HepG2 (cell line): ENCODE results near the gene LIG4. TPM values are rescaled to one million over a fixed set of nuclear protein-coding genes. Genes with fewer than 3 reads are reported as not detected.

Source experiments
- FOXP4 ChIP-seq: sonication (generic); formaldehyde crosslinking; IDR thresholded peaks from 2 replicates; pipeline ENCODE4 v1.4.0; 2020; ENCODE audit warnings: missing genetic modification reagents
- IKZF5 ChIP-seq: IDR thresholded peaks from 2 replicates; pipeline ENCODE4 v1.6.1; 2018; ENCODE audit warnings: missing genetic modification reagents, mild to moderate bottlenecking, missing compliant biosample characterization
- MLLT10 ChIP-seq: sonication (generic); formaldehyde crosslinking; IDR thresholded peaks from 2 replicates; pipeline ENCODE4 v1.4.0; 2020; ENCODE audit warnings: missing genetic modification reagents
- MXI1 ChIP-seq: IDR thresholded peaks from 3 replicates; pipeline ENCODE4 v1.6.1; 2012; ENCODE audit warnings: low read depth, low read length, inconsistent platforms, borderline replicate concordance
- NR2F1 ChIP-seq, 2 experiments: fragments of 450-650 bp in 1 of 2; formaldehyde crosslinking in 1 of 2; IDR thresholded peaks; 2 replicates each; pipeline versions ENCODE4 v1.5.0 to v1.6.1; 2016 to 2020; ENCODE audit warnings: mild to moderate bottlenecking in 1 of 2, missing compliant biosample characterization in 1 of 2, missing genetic modification reagents in 1 of 2, moderate library complexity in 1 of 2
- STAG1 ChIP-seq: sonication (generic); formaldehyde crosslinking; IDR thresholded peaks from 2 replicates; pipeline ENCODE4 v1.4.0; 2020; ENCODE audit warnings: missing genetic modification reagents
- TAF1 ChIP-seq: sonication (generic); formaldehyde crosslinking; IDR thresholded peaks from 2 replicates; pipeline ENCODE4 v1.4.0; 2020; ENCODE audit warnings: missing genetic modification reagents
- TRAFD1 ChIP-seq: sonication (generic); formaldehyde crosslinking; IDR thresholded peaks from 2 replicates; pipeline ENCODE4 v1.5.1; 2020; ENCODE audit warnings: missing genetic modification reagents, mild to moderate bottlenecking, borderline replicate concordance
- U2AF1 ChIP-seq: fragments of 200-400 bp; formaldehyde crosslinking; optimal IDR thresholded peaks from 2 replicates; pipeline ENCODE3; 2017; ENCODE audit warnings: mild to moderate bottlenecking, low read depth, low read length
- ZBTB21 ChIP-seq: sonication (generic); formaldehyde crosslinking; IDR thresholded peaks from 2 replicates; pipeline ENCODE4 v1.4.0; 2020; ENCODE audit warnings: missing genetic modification reagents
- ZBTB40 ChIP-seq, 2 experiments: fragments of 450-650 bp in 1 of 2; sonication (generic) in 1 of 2; formaldehyde crosslinking in 1 of 2; IDR thresholded peaks; 2 replicates each; pipeline versions ENCODE4 v1.6.1 to v1.8.0; 2016 to 2022; ENCODE audit warnings: antibody characterized with exemption in 1 of 2, mild to moderate bottlenecking in 1 of 2, missing genetic modification reagents in 1 of 2
- ZNF619 ChIP-seq: sonication (generic); formaldehyde crosslinking; IDR thresholded peaks from 2 replicates; pipeline ENCODE4 v1.4.0; 2020; ENCODE audit warnings: mild to moderate bottlenecking, missing genetic modification reagents
- ZNF724P ChIP-seq: sonication (generic); formaldehyde crosslinking; IDR thresholded peaks from 2 replicates; pipeline ENCODE4 v1.8.0; 2022; ENCODE audit warnings: missing genetic modification reagents, borderline replicate concordance
- polyA plus RNA-seq, 8 experiments: library from polyadenylated mRNA; depleted of rRNA in 3 of 8; stranded (reverse) in 7 of 8; unstranded in 1 of 8; fragments of >200 nt; fragmentation: Illumina TruSeq in 4 of 8; extraction: Trizol in 4 of 8; gene quantifications; 2 replicates each; pipeline versions ENCODE4 v1.2.1 to v1.2.3, GENCODE V29; 2011 to 2016; ENCODE audit warnings: low read depth in 4 of 8, missing spikeins in 1 of 8, mixed read lengths in 1 of 8; ENCODE audit not compliant: insufficient read depth in 1 of 8
- total RNA-seq, 5 experiments: library from RNA; depleted of rRNA; stranded (reverse); fragments of >200 nt; fragmentation: Illumina TruSeq; extraction: Trizol; gene quantifications; 2 replicates each; pipeline ENCODE4 v1.2.3, GENCODE V29; 2016; ENCODE audit warnings: low read depth in 1 of 5

LIG4 gene
- total and polyA plus RNA-seq, 2 of the 13 experiments (the other 11 are each of a cell fraction or from before 2014, with no cell fraction given), result 4.0 to 4.5 TPM

- TF ChIP-seq IKZF5 (CRISPR knock-in tag) (peak; percentile 81), ZNF619 (CRISPR knock-in tag) (peak; percentile 70), TAF1 (CRISPR knock-in tag) (peak; percentile 89), ZBTB21 (0 out of 2 replicates have a peak, but pooled peaks have one; percentile 27), MXI1 (peak; percentile 64; the same call in 1 of the 3 replicates), U2AF1 (no peak), FOXP4 (0 out of 2 replicates have a peak, but pooled peaks have one; percentile 16), MLLT10 (no peak), TRAFD1 (CRISPR knock-in tag) (no peak), STAG1 (CRISPR knock-in tag) (no peak), ZNF724P (peak; percentile 63; the same call in 1 of the 2 replicates), ZBTB40 (IDR thresholded peaks at IDR 0.05) (peak; percentile 74), ZBTB40 (CRISPR knock-in tag; IDR thresholded peaks at IDR 0.05) (peak; percentile 80; the same call in 1 of the 2 replicates), NR2F1 (CRISPR knock-in tag; IDR thresholded peaks at IDR 0.05) (no peak)
Measured at GRCh38 chr13:108218044-108218974, 3.0 kb upstream of the LIG4 start, which contains the start of gene ABHD13 (continued).
